ENCODE results near the gene PRDM2.

PRDM2 gene

GRCh38 chr1:13798120-13798519, 98.1 kb downstream of the PRDM2 start:
- no peak for DNase-seq

- no peak for DNase-seq
Measured at GRCh38 chr1:13799502-13800283, 99.7 kb downstream of the PRDM2 start.

DNA sequence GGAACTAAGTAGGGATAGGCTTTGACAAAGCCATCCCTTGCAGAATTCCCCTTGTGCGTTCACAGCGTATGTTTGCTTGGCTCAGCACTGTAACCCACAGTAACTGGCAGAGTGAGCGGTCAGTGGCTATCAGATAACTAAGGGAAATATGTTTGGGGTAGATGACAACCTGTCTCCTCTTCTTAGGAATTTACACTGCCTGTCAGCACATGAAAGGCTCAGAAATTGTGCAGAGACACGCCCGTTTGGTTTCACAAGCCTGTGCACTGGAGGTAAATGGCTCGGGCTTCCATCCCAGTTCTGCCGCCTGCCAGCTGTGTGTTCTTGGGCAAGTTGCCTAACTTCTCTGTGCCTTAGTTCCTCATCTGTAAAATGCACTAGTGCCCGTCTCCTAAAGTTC, 101.2 kb downstream of the PRDM2 start:
- no peak for DNase-seq

DNA sequence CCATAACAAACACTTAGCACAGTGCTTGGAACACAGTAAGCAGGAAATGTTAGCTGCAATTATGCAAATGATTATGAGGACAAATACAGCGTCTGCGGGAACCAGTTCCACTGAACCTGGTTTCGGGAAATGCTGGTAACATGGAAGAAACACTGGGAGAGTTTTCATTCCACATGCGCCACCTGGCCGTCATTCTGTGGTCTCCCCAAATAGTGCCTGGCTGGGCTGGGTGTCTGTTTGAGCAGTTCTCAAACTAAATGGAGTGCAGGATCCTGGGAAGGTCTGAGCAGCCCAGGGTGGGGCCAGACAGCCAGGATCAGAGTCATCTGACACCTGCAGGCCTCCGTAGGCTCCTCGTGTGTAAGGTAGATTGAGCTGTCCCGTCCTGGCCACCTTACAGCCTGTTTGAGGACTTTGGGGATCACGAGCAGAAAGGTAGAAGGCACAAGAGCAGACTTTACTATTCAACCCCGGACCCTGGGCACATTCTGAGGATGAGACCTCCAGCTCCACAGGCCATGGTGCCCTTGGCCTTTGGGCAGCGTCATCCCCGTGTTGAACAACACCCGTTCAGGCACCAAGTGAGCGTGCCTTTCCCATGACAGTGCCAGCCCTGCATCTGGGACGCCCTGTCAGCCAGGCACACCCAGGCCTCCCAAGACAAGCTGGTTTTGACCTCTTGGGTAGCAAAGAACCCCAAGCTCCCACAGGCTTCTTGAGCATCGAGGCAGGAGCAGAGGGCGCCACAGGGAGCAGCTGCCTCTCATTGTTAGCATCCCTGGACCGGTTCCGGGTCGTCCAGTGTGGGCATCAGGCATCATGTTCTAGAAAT, 101.9 kb downstream of the PRDM2 start:
- DNase-seq, result no peak

DNA sequence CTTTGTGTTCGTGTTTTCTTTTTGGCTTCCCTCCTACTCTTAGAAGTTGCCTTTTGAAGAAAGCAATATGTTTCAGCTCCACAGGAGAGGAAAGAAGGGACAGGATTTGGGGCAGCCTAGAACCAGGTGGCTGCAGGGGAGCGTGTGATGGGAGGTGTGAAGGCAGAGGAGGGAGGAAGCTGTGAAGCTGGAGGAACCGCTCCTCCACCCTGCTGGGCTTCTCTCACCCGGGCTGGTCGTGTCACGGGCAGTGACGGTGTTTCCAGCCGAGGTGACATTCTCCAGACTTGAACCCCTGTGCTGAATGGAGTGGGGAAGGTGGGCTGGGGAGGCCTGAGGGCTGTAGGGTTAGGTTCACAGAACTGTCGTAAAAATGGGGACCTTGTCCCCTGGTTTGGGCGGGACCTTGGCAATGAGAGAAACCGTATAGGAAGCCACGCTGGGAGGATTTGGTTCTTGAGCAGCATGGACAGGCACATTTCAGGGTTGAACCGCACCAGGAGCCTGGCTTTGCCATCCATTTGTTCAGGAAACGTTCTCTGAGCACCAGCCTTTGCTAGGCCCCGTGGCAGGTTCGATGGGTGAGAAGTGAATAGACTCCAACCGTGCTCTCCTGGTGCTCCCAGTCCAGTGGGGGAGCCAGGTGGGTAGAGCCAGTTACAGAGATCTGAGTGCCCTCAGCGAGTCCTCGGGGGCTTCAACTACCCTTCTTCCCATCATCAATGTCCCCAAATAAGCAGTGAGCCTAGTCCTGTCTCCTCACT, 103.0 kb downstream of the PRDM2 start:
- DNase-seq, result no peak

DNA sequence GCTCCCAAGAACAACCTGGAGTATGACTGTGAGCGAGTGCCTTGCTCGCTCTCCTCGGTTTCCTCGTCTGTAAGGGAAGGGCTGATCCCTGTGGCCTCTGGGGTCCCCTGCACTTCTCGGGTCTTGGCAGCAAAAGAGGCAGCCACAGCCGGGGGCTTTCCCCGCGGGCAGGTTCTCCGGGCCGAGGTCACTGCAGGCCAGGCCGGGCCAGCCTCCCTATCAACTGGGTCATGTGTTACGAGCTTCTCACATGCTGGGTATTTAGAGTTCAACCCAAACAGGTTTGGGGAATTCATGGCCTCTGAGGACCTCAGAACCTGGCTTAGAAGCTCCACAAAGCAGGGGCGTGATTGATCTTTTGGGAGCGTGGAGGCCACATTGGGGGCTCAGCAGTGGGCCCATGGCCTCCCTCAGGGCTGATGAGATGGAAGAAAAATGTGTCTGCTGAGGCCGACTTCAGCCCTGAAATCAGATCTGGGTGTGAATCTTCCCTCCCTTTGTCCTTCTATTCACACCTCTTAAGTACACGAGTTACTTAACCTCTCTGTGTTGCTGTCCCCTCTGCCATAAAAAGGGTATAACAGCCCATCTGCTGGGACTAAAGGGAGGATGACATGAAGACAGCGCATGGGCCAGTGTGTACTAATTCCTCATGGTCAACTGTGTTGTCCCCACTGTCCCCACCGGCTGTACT, 103.7 kb downstream of the PRDM2 start:
- no peak for DNase-seq

DNA sequence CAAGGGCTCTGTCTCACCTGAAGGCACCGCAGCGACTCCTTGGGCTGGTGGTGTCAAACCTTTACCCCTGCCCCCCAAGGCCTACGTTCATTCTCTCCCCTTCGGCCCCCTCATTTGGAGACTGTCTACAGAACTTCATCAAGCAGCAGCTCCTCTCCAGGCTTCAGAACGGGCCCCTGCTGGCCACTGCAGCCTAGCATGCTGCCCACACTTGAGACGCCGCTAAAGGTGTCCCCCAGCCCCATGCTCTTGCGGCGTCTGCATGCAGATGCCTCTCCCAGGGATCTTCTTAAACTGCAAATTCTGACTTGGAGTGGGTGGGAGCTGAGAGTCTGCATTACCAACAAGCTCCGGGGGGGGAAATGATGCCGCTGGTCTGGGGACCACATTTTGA, 104.2 kb downstream of the PRDM2 start:
- DNase-seq, result no peak

- no peak for DNase-seq
Measured at GRCh38 chr1:13805431-13805830, 105.4 kb downstream of the PRDM2 start.

DNA sequence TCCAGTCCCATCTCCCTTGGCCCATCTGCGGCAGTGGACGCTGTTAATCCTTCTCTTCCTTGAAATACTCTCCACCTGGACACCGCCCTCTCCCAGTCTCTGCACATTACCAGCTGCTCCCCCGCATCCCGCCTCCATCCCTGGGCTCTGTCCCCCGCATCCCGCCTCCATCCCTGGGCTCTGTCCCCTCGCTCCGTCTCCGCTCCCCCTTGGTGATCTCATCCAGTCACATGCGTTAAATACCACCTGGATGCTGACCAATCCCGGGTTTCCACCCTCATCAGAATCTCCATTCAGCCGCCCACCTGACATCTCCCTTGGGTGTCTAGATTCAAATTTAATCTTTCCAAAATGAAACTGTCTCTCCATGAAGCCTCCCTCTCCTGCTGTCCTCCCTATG, 106.1 kb downstream of the PRDM2 start:
- no peak for DNase-seq

DNA sequence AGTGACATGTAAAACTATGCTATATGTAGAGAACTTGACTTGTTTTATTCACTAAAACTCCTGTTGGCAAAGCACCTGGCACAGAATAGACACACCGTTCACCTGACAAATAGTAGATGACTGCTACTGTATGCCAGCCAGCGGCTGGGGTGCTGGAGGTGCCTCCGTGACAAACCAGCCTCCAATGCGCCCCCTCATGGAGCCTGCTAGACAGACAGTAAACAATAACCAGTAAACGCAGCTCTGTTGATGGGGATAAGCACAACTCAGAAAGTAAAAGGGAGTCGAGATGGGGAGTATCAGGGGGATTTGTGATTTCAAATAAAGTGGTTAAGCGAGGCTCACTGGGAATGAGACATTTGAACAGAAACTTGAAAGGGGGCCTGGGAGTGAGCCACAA, 107.2 kb downstream of the PRDM2 start:
- DNase-seq, result no peak

DNA sequence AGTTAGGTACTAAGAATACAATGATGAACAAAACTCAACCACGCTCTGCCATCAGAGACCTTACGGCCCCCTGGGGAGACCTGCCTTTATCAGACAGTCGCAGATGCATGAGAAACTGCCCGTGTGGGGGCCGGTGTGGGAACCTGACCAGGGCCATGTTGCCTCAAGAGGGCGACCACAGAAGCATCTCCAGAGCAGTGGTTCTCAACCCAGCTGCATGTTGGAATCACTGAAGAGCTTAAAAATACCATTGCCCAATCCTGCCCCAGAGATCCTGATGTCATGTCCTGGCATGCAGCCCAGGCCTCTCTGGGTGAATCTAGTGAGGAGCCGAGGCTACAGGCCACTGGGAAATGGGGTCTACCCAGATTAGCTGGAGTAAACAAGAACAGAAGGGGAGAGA, 108.7 kb downstream of the PRDM2 start:
- DNase-seq, result no peak

DNA sequence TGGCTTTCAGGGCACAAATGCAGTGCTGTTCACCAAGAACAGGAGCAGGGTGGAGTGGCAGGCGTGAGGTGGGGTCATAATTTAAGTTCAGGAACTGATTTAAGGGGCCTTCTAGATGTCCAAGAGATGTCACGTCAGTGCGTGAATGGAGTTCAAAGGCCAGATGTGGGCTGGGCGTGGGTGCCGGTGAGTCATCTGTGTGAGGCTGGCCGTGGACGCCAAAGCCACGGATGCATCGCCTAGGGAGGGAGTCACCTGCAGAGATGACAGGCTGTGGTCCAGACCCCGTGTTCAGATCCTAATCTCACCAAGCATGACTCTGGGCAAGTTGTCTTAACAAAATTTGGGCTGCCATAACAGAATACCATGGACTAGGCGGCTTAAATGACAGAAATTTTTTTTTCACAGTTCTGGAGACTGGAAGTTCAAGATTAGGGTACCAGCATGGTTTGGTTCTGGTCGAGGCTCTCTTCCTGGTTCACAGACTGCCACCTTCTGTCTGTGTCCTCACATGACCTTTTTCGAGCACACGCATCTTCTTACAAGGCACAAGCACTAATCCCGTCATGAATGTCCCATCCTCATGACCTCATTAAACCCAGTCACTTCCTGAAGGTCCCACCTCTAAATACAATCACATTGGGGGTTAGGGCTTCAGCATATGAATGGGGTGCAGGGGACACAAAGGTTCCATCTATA, 109.6 kb downstream of the PRDM2 start:
- DNase-seq, result no peak

GRCh38 chr1:13812456-13813397, 112.7 kb downstream of the PRDM2 start:
- DNase-seq, result no peak

- DNase-seq, result no peak
Measured at GRCh38 chr1:13813398-13814012, 113.5 kb downstream of the PRDM2 start.

- DNase-seq, result no peak
Measured at GRCh38 chr1:13814131-13814530, 114.1 kb downstream of the PRDM2 start.

- DNase-seq, result no peak
Measured at GRCh38 chr1:13816016-13816760, 116.2 kb downstream of the PRDM2 start.

DNA sequence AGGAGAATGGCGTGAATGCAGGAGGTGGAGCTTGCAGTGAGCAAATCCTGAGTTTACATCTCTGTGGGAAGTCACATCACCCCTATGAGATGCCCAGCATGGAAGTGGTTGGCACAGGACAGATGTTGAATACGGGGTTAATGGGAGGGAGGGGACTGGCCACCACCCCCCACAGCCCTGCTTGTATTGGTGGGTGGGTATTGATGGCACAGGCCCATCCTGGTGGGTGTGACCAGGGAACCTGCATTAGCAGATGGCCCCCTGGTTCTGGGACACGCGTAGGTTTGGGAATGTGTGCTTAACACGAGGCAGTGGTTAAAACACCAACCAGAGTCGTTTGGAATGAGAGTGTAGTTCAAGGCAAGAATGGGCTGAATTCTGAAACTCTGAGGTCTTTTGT, 117.9 kb downstream of the PRDM2 start:
- no peak for DNase-seq

GRCh38 chr1:13818926-13819325, 118.9 kb downstream of the PRDM2 start:
- no peak for DNase-seq

- no peak for DNase-seq
Measured at GRCh38 chr1:13819642-13820041, 119.7 kb downstream of the PRDM2 start.

DNA sequence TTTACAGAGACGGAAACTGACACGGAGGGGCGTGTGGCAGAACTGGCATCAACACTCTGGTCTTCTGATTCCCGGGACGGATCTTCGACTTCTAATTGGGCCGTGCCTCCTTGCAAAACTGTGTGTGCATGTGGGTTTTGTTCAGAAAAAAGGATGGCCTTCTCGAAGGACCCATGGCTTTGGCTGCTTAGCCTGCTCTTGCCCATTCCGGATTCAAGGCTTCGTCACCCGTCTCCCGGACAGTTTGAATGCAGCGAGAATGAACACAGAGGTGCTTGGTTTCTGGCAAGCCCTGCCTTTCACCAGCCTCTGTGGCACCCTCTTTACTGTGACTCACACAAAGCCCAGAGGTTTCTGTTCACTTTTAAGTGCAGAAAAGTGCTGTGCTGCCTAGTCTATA, 120.1 kb downstream of the PRDM2 start:
- no peak for DNase-seq

Measured in AML-193 (cell line).